ENCODE results near the gene C11orf68. TPM values are rescaled to one million over a fixed set of nuclear protein-coding genes. Genes with fewer than 3 reads are reported as not detected.

C11orf68 gene
- total and polyA plus RNA-seq, 9 of the 15 experiments (the other 6 are each of a cell fraction or from before 2014, with no cell fraction given), result 3.6 to 35.9 (median 12.8) TPM

DNA sequence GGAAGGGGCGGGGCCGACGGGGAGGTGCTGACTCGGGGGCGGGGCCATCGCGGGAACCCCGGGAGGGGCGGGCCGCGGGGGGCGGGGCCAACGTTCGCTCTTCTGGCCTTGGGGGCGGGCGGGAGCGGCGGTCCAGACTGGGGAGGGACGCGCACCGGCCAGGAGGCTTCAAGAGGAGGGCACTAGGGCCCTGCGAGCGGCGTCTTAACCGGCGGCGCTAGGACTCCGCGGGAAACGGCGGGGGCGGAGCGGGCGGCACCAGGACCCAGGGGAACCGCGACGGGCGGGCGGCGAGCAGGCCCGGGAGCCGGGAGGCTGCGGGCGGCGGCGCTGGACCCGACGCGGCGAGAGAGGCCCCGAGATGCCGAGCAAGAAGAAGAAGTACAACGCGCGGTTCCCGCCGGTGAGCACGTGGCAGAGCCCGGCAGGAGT lies 295 bp upstream of the C11orf68 start, which contains the start of gene DRAP1 (continued):
- TF ChIP-seq U2AF1 (optimal IDR thresholded peaks at IDR 0.05; ENCODE audit: low read depth, low read length), result peak; percentile 95
- TF ChIP-seq, protein P1, sequence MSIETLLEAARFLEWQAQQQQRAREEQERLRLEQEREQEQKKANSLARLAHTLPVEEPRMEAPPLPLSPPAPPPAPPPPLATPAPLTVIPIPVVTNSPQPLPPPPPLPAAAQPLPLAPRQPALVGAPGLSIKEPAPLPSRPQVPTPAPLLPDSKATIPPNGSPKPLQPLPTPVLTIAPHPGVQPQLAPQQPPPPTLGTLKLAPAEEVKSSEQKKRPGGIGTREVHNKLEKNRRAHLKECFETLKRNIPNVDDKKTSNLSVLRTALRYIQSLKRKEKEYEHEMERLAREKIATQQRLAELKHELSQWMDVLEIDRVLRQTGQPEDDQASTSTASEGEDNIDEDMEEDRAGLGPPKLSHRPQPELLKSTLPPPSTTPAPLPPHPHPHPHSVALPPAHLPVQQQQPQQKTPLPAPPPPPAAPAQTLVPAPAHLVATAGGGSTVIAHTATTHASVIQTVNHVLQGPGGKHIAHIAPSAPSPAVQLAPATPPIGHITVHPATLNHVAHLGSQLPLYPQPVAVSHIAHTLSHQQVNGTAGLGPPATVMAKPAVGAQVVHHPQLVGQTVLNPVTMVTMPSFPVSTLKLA (conservative IDR thresholded peaks at IDR 0.05), result peak in 1 of 2 experiments; percentile 79
- no peak for TF ChIP-seq MED1 (CRISPR knock-in tag; IDR thresholded peaks at IDR 0.05; ENCODE audit: borderline replicate concordance)
- TF ChIP-seq HNRNPH1 (optimal IDR thresholded peaks at IDR 0.05; ENCODE audit: low read depth, low read length), result no peak
- no peak; the same call in 1 of the 2 replicates for TF ChIP-seq ARID1B (IDR thresholded peaks at IDR 0.05)
- no peak for TF ChIP-seq NCOA2 (IDR thresholded peaks at IDR 0.05; ENCODE audit: partially characterized antibody in 2 of 2)
- TF ChIP-seq TGIF2 (CRISPR knock-in tag; IDR thresholded peaks at IDR 0.05), result peak; percentile 75; the same call in 1 of the 2 replicates
- peak; percentile 51 for TF ChIP-seq TEAD4 (IDR thresholded peaks at IDR 0.05; ENCODE audit: low read length)
- TF ChIP-seq TEAD4 (CRISPR knock-in tag; IDR thresholded peaks at IDR 0.05; ENCODE audit: borderline replicate concordance), result no peak
- no peak for TF ChIP-seq ZNF695 (CRISPR knock-in tag; IDR thresholded peaks at IDR 0.05)
